NCI-H82 treated with DMSO at 0.1 percent for 48 hours (cell line): ENCODE results near the gene RNF25.

Source experiments
- DNase-seq: peaks from one replicate; lab custom pipeline; 2025; ENCODE audit not compliant: unreplicated experiment; lab: John Stamatoyannopoulos, UW

RNF25 gene, protein sequence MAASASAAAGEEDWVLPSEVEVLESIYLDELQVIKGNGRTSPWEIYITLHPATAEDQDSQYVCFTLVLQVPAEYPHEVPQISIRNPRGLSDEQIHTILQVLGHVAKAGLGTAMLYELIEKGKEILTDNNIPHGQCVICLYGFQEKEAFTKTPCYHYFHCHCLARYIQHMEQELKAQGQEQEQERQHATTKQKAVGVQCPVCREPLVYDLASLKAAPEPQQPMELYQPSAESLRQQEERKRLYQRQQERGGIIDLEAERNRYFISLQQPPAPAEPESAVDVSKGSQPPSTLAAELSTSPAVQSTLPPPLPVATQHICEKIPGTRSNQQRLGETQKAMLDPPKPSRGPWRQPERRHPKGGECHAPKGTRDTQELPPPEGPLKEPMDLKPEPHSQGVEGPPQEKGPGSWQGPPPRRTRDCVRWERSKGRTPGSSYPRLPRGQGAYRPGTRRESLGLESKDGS

GRCh38 chr2:218671654-218672566 is at the start of gene RNF25, which contains the start of gene STK36:
Gene RNF25 (minus strand): TSS chr2:218672002. CDS start chr2:218671970, 32 bp downstream.
Gene STK36 (plus strand): TSS chr2:218672086. CDS start chr2:218672830, 744 bp downstream.
- DNase-seq: peak; percentile 61

- no peak for DNase-seq
Observed at GRCh38 chr2:218721488-218721887, 49.7 kb upstream of the RNF25 start.

DNA sequence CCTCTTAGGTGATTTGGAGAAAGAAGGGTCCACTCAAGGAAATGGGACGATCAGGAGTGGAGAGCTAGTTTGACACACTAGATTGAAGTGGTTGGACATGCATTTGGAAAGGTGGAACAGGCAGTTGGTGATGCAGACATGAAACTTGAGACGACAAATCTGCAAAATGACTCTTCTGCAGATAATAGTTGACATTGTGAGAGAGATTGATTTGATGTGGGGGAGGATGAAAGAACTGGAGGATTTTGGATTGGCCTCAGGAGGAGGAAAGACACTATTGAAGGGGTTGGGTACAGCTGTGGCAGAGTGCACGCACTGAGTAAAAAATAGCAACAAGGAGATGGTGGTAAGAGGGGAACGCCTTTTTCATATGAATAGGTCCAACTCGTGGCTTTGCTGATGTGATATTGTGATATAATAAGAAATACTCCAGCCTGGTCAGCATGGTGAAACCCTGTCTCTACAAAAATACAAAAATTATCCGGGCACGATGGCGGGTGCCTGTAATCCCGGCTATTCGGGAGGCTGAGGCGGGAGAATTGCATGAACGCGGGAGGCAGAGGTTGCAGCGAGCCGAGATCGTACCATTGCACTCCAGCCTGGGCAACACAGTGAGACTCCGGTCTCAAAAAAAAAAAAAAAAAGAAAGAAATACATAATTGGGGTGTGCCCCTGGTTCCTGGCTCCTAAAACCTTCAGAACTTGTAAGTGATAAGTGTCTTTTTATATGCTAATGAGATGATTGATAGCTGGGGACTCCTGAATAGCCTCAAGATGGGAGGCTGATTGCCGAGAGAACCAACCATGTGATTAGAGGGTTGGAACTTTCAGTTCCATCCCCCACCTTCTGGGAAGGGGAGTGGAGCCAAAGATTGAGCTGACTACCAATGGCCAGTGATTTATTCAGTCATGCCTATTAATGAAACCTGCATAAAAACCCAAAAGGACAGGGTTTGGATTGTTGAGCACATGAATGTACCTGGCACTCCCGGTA is 48.5 kb upstream of the RNF25 start:
- DNase-seq: no peak

DNA sequence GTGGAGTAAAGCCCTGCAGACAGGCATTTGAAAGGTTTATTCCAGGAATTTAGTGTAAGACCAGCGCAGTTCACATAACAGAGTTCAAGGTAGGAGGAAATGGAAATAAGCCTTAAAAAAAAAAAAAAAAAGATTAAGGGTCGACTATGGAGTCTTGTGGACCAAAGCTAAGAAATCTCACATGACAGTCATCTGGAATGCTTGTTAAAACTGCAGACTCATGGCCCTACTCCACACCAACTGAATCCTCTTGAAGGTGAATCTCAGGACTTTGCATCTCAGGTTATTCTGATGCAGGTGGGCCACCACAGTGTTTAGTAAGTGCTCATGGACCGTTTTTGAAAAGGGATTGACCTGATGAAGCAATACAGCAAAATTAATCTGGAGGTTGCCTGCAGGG is 47.7 kb upstream of the RNF25 start:
- no peak for DNase-seq

- DNase-seq: no peak
Observed at GRCh38 chr2:218718058-218718457, 46.3 kb upstream of the RNF25 start.

DNA sequence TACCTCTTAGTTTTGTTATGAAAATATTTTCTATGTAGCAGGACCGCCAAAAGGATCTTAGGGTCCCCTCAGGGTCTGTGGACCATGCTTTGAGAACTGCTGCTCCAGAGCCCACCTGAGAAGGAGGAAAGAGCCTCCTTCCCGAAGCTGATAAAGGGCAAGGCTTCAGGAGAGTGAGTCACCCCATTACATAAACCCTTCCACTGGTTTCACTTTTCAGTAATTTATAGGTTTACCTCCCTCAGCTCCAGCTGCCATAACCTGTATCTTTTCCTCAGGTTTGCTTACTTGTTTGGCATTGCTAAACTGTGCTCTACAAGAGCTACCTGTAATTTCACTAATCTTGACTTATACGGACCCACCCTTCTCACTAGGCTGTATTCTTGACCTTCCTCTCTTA is 45.5 kb upstream of the RNF25 start:
- DNase-seq: no peak

GRCh38 chr2:218716070-218716469 is 44.3 kb upstream of the RNF25 start:
- no peak for DNase-seq

DNA sequence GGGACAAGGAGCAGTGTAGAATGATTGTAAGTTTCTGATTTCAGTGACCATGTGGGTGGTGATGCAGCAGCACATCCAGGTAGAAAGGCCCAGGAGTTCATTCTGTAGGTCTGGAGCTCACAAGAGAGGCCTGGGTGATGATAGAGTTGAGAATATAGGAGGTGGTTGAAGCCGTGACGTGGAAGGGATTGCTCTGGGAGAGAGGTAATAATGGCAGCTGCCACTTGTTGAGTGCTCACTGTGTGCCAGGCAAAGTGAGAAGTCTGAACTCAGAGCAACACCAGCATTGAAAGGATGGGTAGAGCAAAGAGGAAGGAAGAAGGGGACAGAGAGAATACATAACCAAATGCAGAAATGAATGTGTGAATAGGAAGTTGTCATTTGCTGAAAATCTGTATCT is 42.1 kb upstream of the RNF25 start:
- DNase-seq: no peak

DNA sequence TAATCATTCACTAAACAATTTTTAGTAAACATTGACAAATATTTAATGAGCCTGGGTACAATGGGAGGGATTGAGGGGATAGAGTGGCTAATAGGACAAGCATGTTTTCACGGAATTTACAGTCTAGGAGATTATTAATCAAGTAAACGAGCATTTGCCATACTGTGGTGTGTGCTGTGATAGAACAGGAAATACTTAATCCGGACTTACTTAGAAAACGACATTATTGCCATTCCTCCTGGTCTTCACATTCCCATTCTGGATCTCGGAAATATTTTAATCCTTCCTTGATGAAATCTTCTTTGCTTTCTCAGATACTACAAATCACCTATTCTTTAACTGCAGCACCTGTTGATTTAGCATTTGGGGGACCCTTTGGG is 39.7 kb upstream of the RNF25 start:
- no peak for DNase-seq

GRCh38 chr2:218710687-218711549 is 39.1 kb upstream of the RNF25 start, which contains the start of gene TTLL4:
Gene TTLL4 (plus strand): TSS chr2:218710835. CDS start chr2:218737677, 26,842 bp downstream.
- peak; percentile 85 for DNase-seq

DNA sequence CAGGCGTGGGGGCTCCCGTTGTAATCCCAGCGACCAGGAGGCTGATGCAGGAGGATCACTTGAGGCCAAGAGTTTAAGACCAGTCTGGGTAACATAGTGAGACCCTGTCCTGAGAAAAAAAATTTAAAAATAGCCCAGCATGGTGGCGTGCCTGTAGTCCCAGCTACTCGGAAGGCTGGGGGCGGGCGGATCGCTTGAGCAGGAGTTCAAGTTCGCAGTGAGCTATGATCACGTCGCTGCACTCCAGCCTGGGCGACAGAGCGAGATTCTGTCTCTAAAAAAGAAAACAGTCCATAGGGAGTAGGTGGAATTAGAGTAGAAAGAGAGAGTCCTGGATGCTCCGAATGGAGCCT is 38.5 kb upstream of the RNF25 start:
- DNase-seq: no peak

GRCh38 chr2:218709908-218710307 is 38.1 kb upstream of the RNF25 start:
- no peak for DNase-seq

DNA sequence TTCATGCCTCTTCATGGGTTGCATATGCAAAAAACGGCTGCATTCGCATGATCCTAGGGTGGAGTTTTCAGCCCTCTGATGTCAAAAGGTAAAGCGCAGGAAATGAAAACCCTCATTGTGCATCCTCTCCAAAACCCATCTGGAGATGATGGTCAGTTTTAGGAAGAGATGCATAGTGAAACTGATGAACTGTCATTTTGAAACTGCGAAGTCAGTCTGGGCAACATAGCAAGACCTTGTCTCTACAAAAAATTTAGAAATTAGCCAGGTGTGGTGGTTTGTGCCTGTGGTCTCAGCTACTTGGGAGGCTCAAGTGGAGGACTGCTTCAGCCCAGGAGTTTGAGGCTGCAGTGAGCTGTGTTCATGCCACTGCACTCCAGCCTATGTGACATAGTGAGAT is 36.3 kb upstream of the RNF25 start:
- DNase-seq: no peak

GRCh38 chr2:218703341-218703740 is 31.5 kb upstream of the RNF25 start:
- DNase-seq: no peak

- DNase-seq: no peak
Observed at GRCh38 chr2:218701806-218702205, 30.0 kb upstream of the RNF25 start.

DNA sequence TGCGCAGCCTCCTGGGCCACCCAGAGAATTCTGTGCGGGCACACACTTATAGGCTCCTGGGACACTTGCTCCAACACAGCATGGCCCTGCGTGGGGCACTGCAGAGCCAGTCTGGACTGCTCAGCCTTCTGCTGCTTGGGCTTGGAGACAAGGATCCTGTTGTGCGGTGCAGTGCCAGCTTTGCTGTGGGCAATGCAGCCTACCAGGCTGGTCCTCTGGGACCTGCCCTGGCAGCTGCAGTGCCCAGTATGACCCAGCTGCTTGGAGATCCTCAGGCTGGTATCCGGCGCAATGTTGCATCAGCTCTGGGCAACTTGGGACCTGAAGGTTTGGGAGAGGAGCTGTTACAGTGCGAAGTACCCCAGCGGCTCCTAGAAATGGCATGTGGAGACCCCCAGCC is 27.1 kb upstream of the RNF25 start:
- no peak for DNase-seq

DNA sequence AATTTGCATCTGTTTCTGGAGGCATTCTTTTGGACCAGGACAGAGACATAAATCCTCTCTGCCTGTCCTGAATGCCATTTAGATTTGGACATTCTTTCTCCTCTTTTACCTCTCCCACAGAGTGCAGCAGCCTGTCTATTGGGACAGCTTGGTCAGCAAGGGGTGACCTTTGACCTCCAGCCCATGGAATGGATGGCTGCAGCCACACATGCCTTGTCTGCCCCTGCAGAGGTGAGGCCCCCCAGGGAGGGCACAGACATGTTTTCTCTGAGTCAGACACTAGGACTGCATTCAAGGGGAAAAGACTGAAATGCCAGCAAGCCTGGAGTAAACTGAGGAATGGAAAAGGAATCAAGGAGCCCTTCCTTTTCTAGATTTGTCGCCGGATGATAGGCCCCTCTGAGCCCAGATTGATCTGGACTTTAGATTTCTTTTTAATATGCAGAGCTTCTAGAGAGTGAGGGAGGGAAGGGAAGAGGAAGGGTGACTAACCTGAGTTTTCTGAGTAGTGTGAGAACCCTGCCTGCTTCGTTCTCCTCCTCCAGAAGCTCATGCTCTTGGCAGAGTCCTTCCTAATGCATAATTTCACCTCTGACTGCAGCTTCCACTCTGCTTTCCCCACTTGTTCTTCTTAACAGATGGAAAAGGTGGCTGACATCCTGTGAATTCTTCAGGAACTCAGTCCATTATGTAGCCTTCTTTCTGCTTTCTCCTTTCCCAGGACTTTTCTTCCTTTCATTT is 22.8 kb upstream of the RNF25 start:
- no peak for DNase-seq

GRCh38 chr2:218691234-218691633 is 19.4 kb upstream of the RNF25 start:
- no peak for DNase-seq
